GM12878 (cell line): ENCODE measurements around the gene SLC4A1. TPM values are rescaled to one million over a fixed set of nuclear protein-coding genes. Genes with fewer than 3 reads are reported as not detected.

Source experiments
- CBX3 ChIP-seq: fragments of 200-600 bp; sonication (generic); IDR thresholded peaks from 2 replicates; pipeline ENCODE4 v1.6.1; 2016; ENCODE audit warnings: low read depth, borderline replicate concordance
- CBX5 ChIP-seq: sonication (generic); IDR thresholded peaks from 2 replicates; pipeline ENCODE4 v1.6.1; 2016; ENCODE audit warnings: low read depth, moderate library complexity, mild to moderate bottlenecking, inconsistent platforms
- ETV6 ChIP-seq, 2 experiments: fragments of 450-650 bp in 1 of 2; IDR thresholded peaks in 1 of 2; conservative IDR thresholded peaks in 1 of 2; 2 replicates each; pipeline ENCODE4 v1.6.1; 2014; ENCODE audit warnings: antibody characterized with exemption in 1 of 2, borderline replicate concordance in 1 of 2, low read depth in 1 of 2, mild to moderate bottlenecking in 1 of 2, moderate library complexity in 1 of 2
- IKZF1 ChIP-seq: fragments of 450-650 bp; conservative IDR thresholded peaks from 2 replicates; pipeline ENCODE4 v1.6.1; 2017; ENCODE audit warnings: antibody characterized with exemption, mild to moderate bottlenecking
- JUND ChIP-seq: IDR thresholded peaks from 2 replicates; pipeline ENCODE4 v1.6.1; 2012; ENCODE audit warnings: low read depth, mild to moderate bottlenecking, low read length, improper control_type of control experiment, moderate library complexity
- MTA2 ChIP-seq: fragments of 450-650 bp; IDR thresholded peaks from 2 replicates; pipeline ENCODE4 v1.6.1; 2016; ENCODE audit warnings: low read depth, mild to moderate bottlenecking, moderate library complexity
- NBN ChIP-seq: fragments of 450-650 bp; IDR thresholded peaks from 2 replicates; pipeline ENCODE4 v1.6.1; 2016
- NFYB ChIP-seq: IDR thresholded peaks from 2 replicates; pipeline ENCODE4 v1.6.1; 2011; ENCODE audit warnings: low read depth, mild to moderate bottlenecking, low read length, improper control_type of control experiment, moderate library complexity; ENCODE audit not compliant: insufficient read depth
- PAX5 ChIP-seq: IDR thresholded peaks from 2 replicates; pipeline ENCODE4 v1.6.1; 2011; ENCODE audit warnings: low read depth, low read length, borderline replicate concordance
- RBBP5 ChIP-seq: fragments of 200-600 bp; sonication (generic); conservative IDR thresholded peaks from 2 replicates; pipeline ENCODE4 v1.6.1; 2016
- RCOR1 ChIP-seq: conservative IDR thresholded peaks from 2 replicates; pipeline ENCODE4 v1.6.1; 2012; ENCODE audit warnings: low read depth, low read length, improper control_type of control experiment
- SP1 ChIP-seq: IDR thresholded peaks from one replicate; pipeline ENCODE4 v1.6.1; 2011; ENCODE audit warnings: low read depth, low read length
- STAT1 ChIP-seq: fragments of 450-650 bp; conservative IDR thresholded peaks from 2 replicates; pipeline ENCODE4 v1.6.1; 2014; ENCODE audit warnings: antibody characterized with exemption, mild to moderate bottlenecking
- YY1 ChIP-seq: IDR thresholded peaks from 2 replicates; pipeline ENCODE4 v1.6.1; 2011; ENCODE audit warnings: low read depth, mild to moderate bottlenecking, low read length
- ZNF217 ChIP-seq: fragments of 450-650 bp; IDR thresholded peaks from 2 replicates; pipeline ENCODE4 v1.6.1; 2017; ENCODE audit warnings: antibody characterized with exemption, mild to moderate bottlenecking
- polyA plus RNA-seq, 11 experiments: library from polyadenylated mRNA; depleted of rRNA in 4 of 11; unstranded in 6 of 11; stranded (reverse) in 5 of 11; fragments of >200 nt; fragmentation: Nextera tagmentation in 4 of 11; fragmentation: Illumina TruSeq in 1 of 11; extraction: Ambion mirVana in 4 of 11; extraction: Trizol in 1 of 11; gene quantifications; 1 replicate in 1 of 11; 2 replicates in 10 of 11; pipeline versions ENCODE4 v1.2.1 to v1.2.3, GENCODE V29; 2011 to 2016; ENCODE audit warnings: inconsistent platforms in 2 of 11, missing spikeins in 2 of 11, low read depth in 1 of 11
- total RNA-seq, 4 experiments: library from RNA; depleted of rRNA in 3 of 4; stranded (reverse); fragments of >200 nt in 3 of 4; fragmentation: Illumina TruSeq in 1 of 4; extraction: Trizol in 1 of 4; gene quantifications; 2 replicates each; pipeline versions ENCODE4 v1.2.1 to v1.2.3, GENCODE V29; 2013 to 2021
- TF ChIP-seq, protein P1 (sequence below): fragments of 450-650 bp; IDR thresholded peaks from 2 replicates; pipeline ENCODE4 v1.6.1; 2017; ENCODE audit warnings: mild to moderate bottlenecking, moderate library complexity
- TF ChIP-seq, protein P2 (sequence below): IDR thresholded peaks from 2 replicates; pipeline ENCODE4 v1.6.1; 2011; ENCODE audit warnings: low read depth, low read length, improper control_type of control experiment, borderline replicate concordance
- TF ChIP-seq, protein P3 (sequence below): fragments of 450-650 bp; IDR thresholded peaks from 2 replicates; pipeline ENCODE4 v1.6.1; 2017; ENCODE audit warnings: mild to moderate bottlenecking
- TF ChIP-seq, protein P4 (sequence below): fragments of 450-650 bp; IDR thresholded peaks from 2 replicates; pipeline ENCODE4 v1.6.1; 2014; ENCODE audit warnings: mild to moderate bottlenecking

The SLC4A1 gene
- total and polyA plus RNA-seq, 10 of the 15 experiments (the other 5 are each of a cell fraction or from before 2014, with no cell fraction given) = 0.03 TPM; not detected in 9

DNA sequence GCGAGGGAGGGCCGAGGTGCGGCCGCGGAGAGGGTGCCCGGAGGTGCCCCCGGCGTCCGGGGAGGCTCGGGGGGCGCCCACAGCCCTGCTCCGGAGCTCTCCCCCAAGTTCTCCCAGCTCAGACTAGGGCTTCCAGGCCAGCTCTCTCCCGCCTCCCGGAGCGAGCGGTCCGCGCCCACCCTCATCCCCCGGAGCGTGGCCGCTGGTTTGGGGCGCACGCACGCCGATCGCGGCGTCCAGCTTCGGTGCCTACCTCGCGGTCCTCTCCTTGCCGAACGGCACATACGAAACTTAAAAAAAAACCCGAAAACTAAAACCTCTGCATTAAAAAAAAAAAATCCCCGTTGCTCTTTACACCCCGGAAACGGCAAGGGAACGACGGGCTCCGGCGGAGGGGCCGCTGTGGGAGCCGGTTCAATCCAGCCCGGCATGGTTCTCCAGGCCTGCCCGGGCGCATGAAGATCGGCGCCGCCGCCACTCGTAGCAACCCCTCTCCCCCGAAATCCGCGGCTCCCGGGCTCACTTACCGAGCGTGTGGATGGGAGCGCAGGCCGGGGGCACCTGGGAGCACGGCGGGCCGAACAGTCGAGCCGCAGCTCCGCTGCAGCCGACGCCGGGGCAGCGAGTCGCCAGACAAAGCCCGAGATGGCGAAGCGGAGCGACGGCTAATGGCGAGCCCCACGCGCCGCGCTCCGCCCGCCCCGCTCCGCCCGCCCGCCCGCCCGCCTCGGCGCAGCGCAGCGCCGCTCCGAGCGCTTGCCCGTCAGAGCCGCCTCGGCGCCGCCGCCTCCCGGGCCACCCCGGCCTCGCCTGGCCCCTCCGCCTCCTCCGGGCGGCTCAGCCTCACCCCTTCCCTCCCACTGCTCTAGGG, 47.5 kb downstream of the SLC4A1 start (continued):
- TF ChIP-seq, protein P1, sequence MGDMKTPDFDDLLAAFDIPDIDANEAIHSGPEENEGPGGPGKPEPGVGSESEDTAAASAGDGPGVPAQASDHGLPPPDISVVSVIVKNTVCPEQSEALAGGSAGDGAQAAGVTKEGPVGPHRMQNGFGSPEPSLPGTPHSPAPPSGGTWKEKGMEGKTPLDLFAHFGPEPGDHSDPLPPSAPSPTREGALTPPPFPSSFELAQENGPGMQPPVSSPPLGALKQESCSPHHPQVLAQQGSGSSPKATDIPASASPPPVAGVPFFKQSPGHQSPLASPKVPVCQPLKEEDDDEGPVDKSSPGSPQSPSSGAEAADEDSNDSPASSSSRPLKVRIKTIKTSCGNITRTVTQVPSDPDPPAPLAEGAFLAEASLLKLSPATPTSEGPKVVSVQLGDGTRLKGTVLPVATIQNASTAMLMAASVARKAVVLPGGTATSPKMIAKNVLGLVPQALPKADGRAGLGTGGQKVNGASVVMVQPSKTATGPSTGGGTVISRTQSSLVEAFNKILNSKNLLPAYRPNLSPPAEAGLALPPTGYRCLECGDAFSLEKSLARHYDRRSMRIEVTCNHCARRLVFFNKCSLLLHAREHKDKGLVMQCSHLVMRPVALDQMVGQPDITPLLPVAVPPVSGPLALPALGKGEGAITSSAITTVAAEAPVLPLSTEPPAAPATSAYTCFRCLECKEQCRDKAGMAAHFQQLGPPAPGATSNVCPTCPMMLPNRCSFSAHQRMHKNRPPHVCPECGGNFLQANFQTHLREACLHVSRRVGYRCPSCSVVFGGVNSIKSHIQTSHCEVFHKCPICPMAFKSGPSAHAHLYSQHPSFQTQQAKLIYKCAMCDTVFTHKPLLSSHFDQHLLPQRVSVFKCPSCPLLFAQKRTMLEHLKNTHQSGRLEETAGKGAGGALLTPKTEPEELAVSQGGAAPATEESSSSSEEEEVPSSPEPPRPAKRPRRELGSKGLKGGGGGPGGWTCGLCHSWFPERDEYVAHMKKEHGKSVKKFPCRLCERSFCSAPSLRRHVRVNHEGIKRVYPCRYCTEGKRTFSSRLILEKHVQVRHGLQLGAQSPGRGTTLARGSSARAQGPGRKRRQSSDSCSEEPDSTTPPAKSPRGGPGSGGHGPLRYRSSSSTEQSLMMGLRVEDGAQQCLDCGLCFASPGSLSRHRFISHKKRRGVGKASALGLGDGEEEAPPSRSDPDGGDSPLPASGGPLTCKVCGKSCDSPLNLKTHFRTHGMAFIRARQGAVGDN = no peak
- 0 out of 2 replicates have a peak, but pooled peaks have one; percentile 30 for TF ChIP-seq YY1
- TF ChIP-seq, protein P2, sequence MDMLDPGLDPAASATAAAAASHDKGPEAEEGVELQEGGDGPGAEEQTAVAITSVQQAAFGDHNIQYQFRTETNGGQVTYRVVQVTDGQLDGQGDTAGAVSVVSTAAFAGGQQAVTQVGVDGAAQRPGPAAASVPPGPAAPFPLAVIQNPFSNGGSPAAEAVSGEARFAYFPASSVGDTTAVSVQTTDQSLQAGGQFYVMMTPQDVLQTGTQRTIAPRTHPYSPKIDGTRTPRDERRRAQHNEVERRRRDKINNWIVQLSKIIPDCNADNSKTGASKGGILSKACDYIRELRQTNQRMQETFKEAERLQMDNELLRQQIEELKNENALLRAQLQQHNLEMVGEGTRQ = no peak
- TF ChIP-seq ETV6 (conservative IDR thresholded peaks at IDR 0.05 in 1 of 2, IDR thresholded peaks at IDR 0.05 in 1 of 2; ENCODE audit: borderline replicate concordance in 1 of 2, low read depth in 1 of 2) = no peak
- TF ChIP-seq IKZF1 = 0 out of 2 replicates have a peak, but pooled peaks have one; percentile 11
- TF ChIP-seq NFYB = no peak
- no peak for TF ChIP-seq RCOR1
- TF ChIP-seq, protein P3, sequence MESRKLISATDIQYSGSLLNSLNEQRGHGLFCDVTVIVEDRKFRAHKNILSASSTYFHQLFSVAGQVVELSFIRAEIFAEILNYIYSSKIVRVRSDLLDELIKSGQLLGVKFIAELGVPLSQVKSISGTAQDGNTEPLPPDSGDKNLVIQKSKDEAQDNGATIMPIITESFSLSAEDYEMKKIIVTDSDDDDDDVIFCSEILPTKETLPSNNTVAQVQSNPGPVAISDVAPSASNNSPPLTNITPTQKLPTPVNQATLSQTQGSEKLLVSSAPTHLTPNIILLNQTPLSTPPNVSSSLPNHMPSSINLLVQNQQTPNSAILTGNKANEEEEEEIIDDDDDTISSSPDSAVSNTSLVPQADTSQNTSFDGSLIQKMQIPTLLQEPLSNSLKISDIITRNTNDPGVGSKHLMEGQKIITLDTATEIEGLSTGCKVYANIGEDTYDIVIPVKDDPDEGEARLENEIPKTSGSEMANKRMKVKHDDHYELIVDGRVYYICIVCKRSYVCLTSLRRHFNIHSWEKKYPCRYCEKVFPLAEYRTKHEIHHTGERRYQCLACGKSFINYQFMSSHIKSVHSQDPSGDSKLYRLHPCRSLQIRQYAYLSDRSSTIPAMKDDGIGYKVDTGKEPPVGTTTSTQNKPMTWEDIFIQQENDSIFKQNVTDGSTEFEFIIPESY = no peak
- no peak for TF ChIP-seq JUND
- TF ChIP-seq CBX5 = no peak
- TF ChIP-seq MTA2 = no peak
- no peak for TF ChIP-seq RBBP5
- no peak for TF ChIP-seq PAX5
- TF ChIP-seq NBN = peak; percentile 39; the same call in 1 of the 2 replicates
- no peak for TF ChIP-seq STAT1
- TF ChIP-seq SP1 = no peak
- no peak for TF ChIP-seq CBX3
- no peak for TF ChIP-seq ZNF217
- TF ChIP-seq, protein P4, sequence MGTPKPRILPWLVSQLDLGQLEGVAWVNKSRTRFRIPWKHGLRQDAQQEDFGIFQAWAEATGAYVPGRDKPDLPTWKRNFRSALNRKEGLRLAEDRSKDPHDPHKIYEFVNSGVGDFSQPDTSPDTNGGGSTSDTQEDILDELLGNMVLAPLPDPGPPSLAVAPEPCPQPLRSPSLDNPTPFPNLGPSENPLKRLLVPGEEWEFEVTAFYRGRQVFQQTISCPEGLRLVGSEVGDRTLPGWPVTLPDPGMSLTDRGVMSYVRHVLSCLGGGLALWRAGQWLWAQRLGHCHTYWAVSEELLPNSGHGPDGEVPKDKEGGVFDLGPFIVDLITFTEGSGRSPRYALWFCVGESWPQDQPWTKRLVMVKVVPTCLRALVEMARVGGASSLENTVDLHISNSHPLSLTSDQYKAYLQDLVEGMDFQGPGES = no peak
